ENCODE measurements around the gene AP1S3.

DNA sequence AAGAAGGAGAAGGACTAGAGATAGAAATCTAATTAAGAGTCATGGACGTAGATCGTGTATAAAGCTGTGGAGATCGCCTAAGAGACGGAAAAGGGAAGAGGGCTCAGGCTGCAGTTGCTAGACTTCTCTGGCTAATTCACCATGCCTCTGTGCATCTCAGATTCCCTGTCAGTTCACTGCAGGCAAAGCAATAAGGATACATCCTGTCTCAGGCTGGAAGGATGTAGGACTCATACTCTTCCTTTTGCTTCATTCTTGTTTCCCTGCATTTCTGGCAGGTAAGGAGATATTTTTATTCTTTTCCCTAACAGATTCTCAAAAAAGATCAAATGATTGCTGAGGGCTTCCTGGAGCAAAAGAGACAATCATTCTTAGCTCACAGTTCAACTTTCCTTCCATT is 112.5 kb downstream of the AP1S3 start:
- TF ChIP-seq, protein P1, sequence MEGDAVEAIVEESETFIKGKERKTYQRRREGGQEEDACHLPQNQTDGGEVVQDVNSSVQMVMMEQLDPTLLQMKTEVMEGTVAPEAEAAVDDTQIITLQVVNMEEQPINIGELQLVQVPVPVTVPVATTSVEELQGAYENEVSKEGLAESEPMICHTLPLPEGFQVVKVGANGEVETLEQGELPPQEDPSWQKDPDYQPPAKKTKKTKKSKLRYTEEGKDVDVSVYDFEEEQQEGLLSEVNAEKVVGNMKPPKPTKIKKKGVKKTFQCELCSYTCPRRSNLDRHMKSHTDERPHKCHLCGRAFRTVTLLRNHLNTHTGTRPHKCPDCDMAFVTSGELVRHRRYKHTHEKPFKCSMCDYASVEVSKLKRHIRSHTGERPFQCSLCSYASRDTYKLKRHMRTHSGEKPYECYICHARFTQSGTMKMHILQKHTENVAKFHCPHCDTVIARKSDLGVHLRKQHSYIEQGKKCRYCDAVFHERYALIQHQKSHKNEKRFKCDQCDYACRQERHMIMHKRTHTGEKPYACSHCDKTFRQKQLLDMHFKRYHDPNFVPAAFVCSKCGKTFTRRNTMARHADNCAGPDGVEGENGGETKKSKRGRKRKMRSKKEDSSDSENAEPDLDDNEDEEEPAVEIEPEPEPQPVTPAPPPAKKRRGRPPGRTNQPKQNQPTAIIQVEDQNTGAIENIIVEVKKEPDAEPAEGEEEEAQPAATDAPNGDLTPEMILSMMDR (IDR thresholded peaks at IDR 0.05; ENCODE audit: low read length): no peak
- TF ChIP-seq EZH2 (IDR thresholded peaks at IDR 0.05; ENCODE audit: borderline replicate concordance, low read length): no peak
